H9 (cell line): ENCODE measurements around the gene UTP11. TPM values are rescaled to one million over a fixed set of nuclear protein-coding genes. Genes with fewer than 3 reads are reported as not detected.

ENCODE experiments used
- DNase-seq: peaks from one replicate; pipeline ENCODE4 v3.0.0-alpha.2; 2017
- H2AFZ ChIP-seq: one replicate; pipeline ENCODE4 v1.6.1; 2013; ENCODE audit warnings: mild to moderate bottlenecking, low read length, control low read depth, moderate library complexity
- H2AK5ac ChIP-seq: 2 replicates; pipeline ENCODE4 v1.6.1; 2013; ENCODE audit warnings: low read length, control low read depth, mixed read lengths; ENCODE audit not compliant: insufficient read length
- H2BK120ac ChIP-seq: one replicate; pipeline ENCODE4 v1.6.1; 2013; ENCODE audit warnings: low read depth, mild to moderate bottlenecking, low read length, control low read depth, inconsistent platforms; ENCODE audit not compliant: poor library complexity, severe bottlenecking
- H2BK12ac ChIP-seq: 2 replicates; pipeline ENCODE4 v1.6.1; 2013; ENCODE audit warnings: low read length, control low read depth, mixed read lengths, low read depth; ENCODE audit not compliant: insufficient read length
- H2BK15ac ChIP-seq: 2 replicates; pipeline ENCODE4 v1.6.1; 2013; ENCODE audit warnings: low read depth, low read length, control low read depth
- H2BK20ac ChIP-seq: one replicate; pipeline ENCODE4 v1.6.1; 2013; ENCODE audit warnings: low read depth, mild to moderate bottlenecking, low read length, control low read depth, inconsistent platforms; ENCODE audit not compliant: poor library complexity, severe bottlenecking
- H2BK5ac ChIP-seq: 2 replicates; pipeline ENCODE4 v1.6.1; 2013; ENCODE audit warnings: low read length, control low read depth, mixed read lengths; ENCODE audit not compliant: insufficient read length
- H3K14ac ChIP-seq: 2 replicates; pipeline ENCODE4 v1.6.1; 2013; ENCODE audit warnings: low read length, control low read depth; ENCODE audit not compliant: insufficient read depth
- H3K18ac ChIP-seq: 2 replicates; pipeline ENCODE4 v1.6.1; 2013; ENCODE audit warnings: low read depth, mild to moderate bottlenecking, mixed read lengths, low read length, control low read depth; ENCODE audit not compliant: insufficient read length
- H3K23ac ChIP-seq: 2 replicates; pipeline ENCODE4 v1.6.1; 2013; ENCODE audit warnings: low read length, control low read depth, mixed read lengths, low read depth; ENCODE audit not compliant: insufficient read length
- H3K23me2 ChIP-seq: 2 replicates; pipeline ENCODE4 v1.6.1; 2013; ENCODE audit warnings: low read depth, mild to moderate bottlenecking, mixed read lengths, low read length, control low read depth; ENCODE audit not compliant: insufficient read length, poor library complexity, severe bottlenecking
- H3K27ac ChIP-seq: 2 replicates; pipeline ENCODE4 v1.5.1; 2013; ENCODE audit warnings: low read length, control low read depth, mixed read lengths, low read depth; ENCODE audit not compliant: insufficient read length
- H3K27me3 ChIP-seq: 2 replicates; pipeline ENCODE4 v1.6.1; 2013; ENCODE audit warnings: low read length, control low read depth, inconsistent platforms; ENCODE audit not compliant: insufficient read depth
- H3K4ac ChIP-seq: 2 replicates; pipeline ENCODE4 v1.6.1; 2013; ENCODE audit warnings: low read depth, mild to moderate bottlenecking, control low read depth, inconsistent platforms, low read length, moderate library complexity
- H3K4me1 ChIP-seq: 2 replicates; pipeline ENCODE4 v1.6.1; 2013; ENCODE audit warnings: low read length, control low read depth, inconsistent platforms; ENCODE audit not compliant: insufficient read depth
- H3K4me2 ChIP-seq: 2 replicates; pipeline ENCODE4 v1.6.1; 2013; ENCODE audit warnings: low read length, control low read depth, mixed read lengths; ENCODE audit not compliant: insufficient read length, insufficient read depth
- H3K56ac ChIP-seq: 2 replicates; pipeline ENCODE4 v1.6.1; 2013; ENCODE audit warnings: low read depth, mild to moderate bottlenecking, mixed read lengths, low read length, control low read depth; ENCODE audit not compliant: insufficient read length
- H3K79me1 ChIP-seq: 2 replicates; pipeline ENCODE4 v1.6.1; 2013; ENCODE audit warnings: low read depth, mild to moderate bottlenecking, moderate library complexity, low read length, control low read depth, inconsistent platforms; ENCODE audit not compliant: insufficient read depth, poor library complexity, severe bottlenecking
- H3K79me2 ChIP-seq: 2 replicates; pipeline ENCODE4 v1.6.1; 2013; ENCODE audit warnings: low read length, control low read depth, inconsistent platforms; ENCODE audit not compliant: insufficient read depth
- H3K9ac ChIP-seq: 2 replicates; pipeline ENCODE4 v1.6.1; 2013; ENCODE audit warnings: low read length, control low read depth, mixed read lengths; ENCODE audit not compliant: insufficient read length; ENCODE audit errors: extremely low read depth
- H3K9me3 ChIP-seq: one replicate; pipeline ENCODE4 v1.6.1; 2013; ENCODE audit warnings: low read depth, low read length, inconsistent platforms; ENCODE audit not compliant: control insufficient read depth
- H3T11ph ChIP-seq: one replicate; pipeline ENCODE4 v1.6.1; 2013; ENCODE audit warnings: mild to moderate bottlenecking, low read length, control low read depth, inconsistent platforms
- H4K20me1 ChIP-seq: one replicate; pipeline ENCODE4 v1.6.1; 2013; ENCODE audit not compliant: control insufficient read depth, insufficient read length, insufficient read depth
- H4K5ac ChIP-seq: 2 replicates; pipeline ENCODE4 v1.6.1; 2013; ENCODE audit warnings: low read depth, mild to moderate bottlenecking, mixed read lengths, low read length, control low read depth; ENCODE audit not compliant: insufficient read length
- H4K8ac ChIP-seq: replicated peaks from 2 replicates; pipeline ENCODE4 v1.6.1; 2013; ENCODE audit warnings: low read length, control low read depth, mixed read lengths, low read depth; ENCODE audit not compliant: insufficient read length
- H4K91ac ChIP-seq: 2 replicates; pipeline ENCODE4 v1.6.1; 2013; ENCODE audit warnings: low read depth, mild to moderate bottlenecking, moderate library complexity, mixed read lengths, low read length, control low read depth; ENCODE audit not compliant: insufficient read length
- H3K27ac Mint-ChIP-seq, 3 experiments: 2 replicates in 2 of 3; 3 replicates in 1 of 3; pipeline ENCODE4 v1.8.0; 2020 to 2021; ENCODE audit warnings: mixed read lengths in 3 of 3, mild to moderate bottlenecking in 1 of 3, moderate library complexity in 1 of 3
- H3K27me3 Mint-ChIP-seq: 2 replicates; pipeline ENCODE4 v1.8.0; 2021; ENCODE audit warnings: low read depth, mild to moderate bottlenecking, moderate library complexity, mixed read lengths
- H3K36me3 Mint-ChIP-seq, 3 experiments: 2 replicates in 2 of 3; 3 replicates in 1 of 3; pipeline ENCODE4 v1.8.0; 2020 to 2021; ENCODE audit warnings: low read depth in 3 of 3, mixed read lengths in 3 of 3; ENCODE audit not compliant: insufficient read depth in 1 of 3
- H3K4me1 Mint-ChIP-seq, 2 experiments: 2 replicates each; pipeline ENCODE4 v1.8.0; 2020; ENCODE audit warnings: mixed read lengths in 2 of 2
- H3K4me3 Mint-ChIP-seq, 2 experiments: 2 replicates in 1 of 2; 3 replicates in 1 of 2; pipeline ENCODE4 v1.8.0; 2020 to 2021; ENCODE audit warnings: mild to moderate bottlenecking in 2 of 2, mixed read lengths in 2 of 2, moderate library complexity in 1 of 2
- H3K9me3 Mint-ChIP-seq, 2 experiments: 2 replicates in 1 of 2; 3 replicates in 1 of 2; pipeline ENCODE4 v1.8.0; 2020; ENCODE audit warnings: mild to moderate bottlenecking in 2 of 2, mixed read lengths in 2 of 2, moderate library complexity in 1 of 2
- WGBS: extraction: QIAGEN DNeasy Blood & Tissue Kit; methylation state at CpG from one replicate; pipeline ENCODE4 v1.1.7; 2013; ENCODE audit warnings: missing lambda C conversion rate, low lambda C conversion rate, mixed read lengths; ENCODE audit not compliant: insufficient read length; ENCODE audit errors: extremely low coverage; 5-methylcytosine and 5-hydroxymethylcytosine counted together
- total RNA-seq: library from RNA; stranded (reverse); gene quantifications from 2 replicates; pipeline ENCODE4 v1.2.1, GENCODE V29; 2021
- TF ChIP-seq, protein P1 (sequence below): fragments of 200-600 bp; sonication (generic); conservative IDR thresholded peaks from 3 replicates; pipeline ENCODE4 v1.8.0; 2021; ENCODE audit warnings: antibody characterized with exemption, mild to moderate bottlenecking

Gene UTP11
- total RNA-seq, 1 experiment from 2014 or later: 63.1 TPM

DNA sequence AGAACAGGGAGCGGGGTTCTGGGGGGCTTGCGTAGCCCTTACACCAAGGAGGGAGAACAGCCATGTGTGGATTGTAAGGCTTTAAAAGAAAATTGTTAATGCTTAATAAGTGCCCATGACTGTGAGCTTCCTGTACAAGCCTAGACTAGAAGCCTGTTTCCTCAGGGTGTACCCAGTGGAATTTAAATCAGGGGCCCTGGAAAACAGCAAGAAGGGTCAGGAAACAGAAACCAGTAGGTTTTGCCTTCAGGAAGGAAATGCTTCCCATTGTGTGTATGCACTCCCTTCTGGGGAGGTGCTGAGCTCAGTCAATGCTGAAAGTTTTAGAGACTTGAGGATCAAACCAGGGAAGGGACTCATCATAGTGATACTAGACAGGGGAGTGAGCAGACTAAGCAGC is 12.7 kb downstream of the UTP11 start:
- no peaks in the 10 kb centered on the region for H3K79me2 ChIP-seq
- no peak overlapping the region; a peak in 1 of 7 replicates for H3K27ac Mint-ChIP-seq

More for the DNA sequence above, 12.7 kb downstream of the UTP11 start:
- Histone ChIP-seq H2BK15ac (no peak overlapping the region), H4K91ac (no peak overlapping the region), H3K23ac (no peak overlapping the region), H3K79me1 (no peaks in the 10 kb centered on the region), H2AK5ac (no peak overlapping the region), H3K14ac (no peak overlapping the region), H3T11ph (no peak overlapping the region), H4K20me1 (no peaks in the 10 kb centered on the region), H4K8ac (no peak overlapping the region), H2BK20ac (no peak overlapping the region), H3K9ac (no peak overlapping the region), H3K27me3 (no peaks in the 10 kb centered on the region), H2AFZ (no peak overlapping the region), H2BK12ac (no peak overlapping the region), H3K56ac (no peak overlapping the region), H3K27ac (no peak overlapping the region), H3K4me2 (no peak overlapping the region), H3K23me2 (no peaks in the 10 kb centered on the region), H3K4ac (no peak overlapping the region), H4K5ac (no peak overlapping the region), H2BK5ac (no peak overlapping the region), H3K4me1 (peaks cover 2% of the 10 kb centered on the region; the same call in 1 of the 2 replicates), H3K9me3 (no peaks in the 10 kb centered on the region), H3K18ac (no peak overlapping the region), H2BK120ac (no peak overlapping the region)
- DNase-seq: no peak
- WGBS: no CpG with 5 or more reads among the region's 2 CpGs
- H3K4me3 Mint-ChIP-seq: no peak overlapping the region
- peaks cover 31 to 41% of the 10 kb centered on the region in 2 experiments for H3K4me1 Mint-ChIP-seq
- TF ChIP-seq, protein P1, sequence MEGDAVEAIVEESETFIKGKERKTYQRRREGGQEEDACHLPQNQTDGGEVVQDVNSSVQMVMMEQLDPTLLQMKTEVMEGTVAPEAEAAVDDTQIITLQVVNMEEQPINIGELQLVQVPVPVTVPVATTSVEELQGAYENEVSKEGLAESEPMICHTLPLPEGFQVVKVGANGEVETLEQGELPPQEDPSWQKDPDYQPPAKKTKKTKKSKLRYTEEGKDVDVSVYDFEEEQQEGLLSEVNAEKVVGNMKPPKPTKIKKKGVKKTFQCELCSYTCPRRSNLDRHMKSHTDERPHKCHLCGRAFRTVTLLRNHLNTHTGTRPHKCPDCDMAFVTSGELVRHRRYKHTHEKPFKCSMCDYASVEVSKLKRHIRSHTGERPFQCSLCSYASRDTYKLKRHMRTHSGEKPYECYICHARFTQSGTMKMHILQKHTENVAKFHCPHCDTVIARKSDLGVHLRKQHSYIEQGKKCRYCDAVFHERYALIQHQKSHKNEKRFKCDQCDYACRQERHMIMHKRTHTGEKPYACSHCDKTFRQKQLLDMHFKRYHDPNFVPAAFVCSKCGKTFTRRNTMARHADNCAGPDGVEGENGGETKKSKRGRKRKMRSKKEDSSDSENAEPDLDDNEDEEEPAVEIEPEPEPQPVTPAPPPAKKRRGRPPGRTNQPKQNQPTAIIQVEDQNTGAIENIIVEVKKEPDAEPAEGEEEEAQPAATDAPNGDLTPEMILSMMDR: no peak
- peaks cover 23 to 62% (median 47%) of the 10 kb centered on the region in 3 experiments; a peak in 6 of 7 replicates for H3K36me3 Mint-ChIP-seq
- H3K27me3 Mint-ChIP-seq: no peaks in the 10 kb centered on the region
- H3K9me3 Mint-ChIP-seq: no peaks in the 10 kb centered on the region
